Muscle of leg (tissue), 16 donors: ENCODE results near the gene RBBP8NL. TPM values are rescaled to one million over a fixed set of nuclear protein-coding genes. Genes with fewer than 3 reads are reported as not detected.

Source experiments
- DNase-seq: peaks from one replicate; pipeline ENCODE4 v3.0.0; 2013
- H3K27ac ChIP-seq: one replicate; pipeline ENCODE4 v1.5.1; 2013; ENCODE audit warnings: mild to moderate bottlenecking, low read length, control low read depth
- H3K27me3 ChIP-seq: one replicate; pipeline ENCODE4 v1.6.1; 2013; ENCODE audit warnings: low read length; ENCODE audit not compliant: control insufficient read depth, insufficient read depth
- H3K36me3 ChIP-seq: one replicate; pipeline ENCODE4 v1.6.1; 2013; ENCODE audit warnings: low read length; ENCODE audit not compliant: control insufficient read depth, insufficient read depth
- H3K4me1 ChIP-seq: one replicate; pipeline ENCODE4 v1.6.1; 2013; ENCODE audit warnings: low read length; ENCODE audit not compliant: control insufficient read depth, insufficient read depth
- H3K4me3 ChIP-seq: one replicate; pipeline ENCODE4 v1.5.1; 2013; ENCODE audit warnings: low read length, control low read depth
- H3K9me3 ChIP-seq: replicated peaks from 2 replicates; pipeline ENCODE4 v1.6.1; 2013; ENCODE audit warnings: low read depth, low read length; ENCODE audit not compliant: control insufficient read depth
- WGBS: methylation state at CpG from one replicate; pipeline ENCODE4 v1.1.5; 2013; ENCODE audit warnings: missing lambda C conversion rate; ENCODE audit not compliant: insufficient coverage; 5-methylcytosine and 5-hydroxymethylcytosine counted together
- long read RNA-seq, 11 donors: transcript quantifications; one replicate each; lab custom pipeline, GENCODE V29; 2026
- polyA plus RNA-seq, 8 donors: library from polyadenylated mRNA; unstranded; fragments of 120-200 nt; gene quantifications; one replicate each; pipeline versions ENCODE4 v1.2.1 to v1.2.3, GENCODE V29; 2013; ENCODE audit warnings: inconsistent platforms in 1 of 8, low replicate concordance in 1 of 8; ENCODE audit not compliant: insufficient read length in 8 of 8, insufficient read depth in 1 of 8
- total RNA-seq: library from RNA; stranded (reverse); fragments of 120-200 nt; gene quantifications from one replicate; pipeline ENCODE4 v1.2.4, GENCODE V29; 2013

The RBBP8NL gene
- total RNA-seq: not detected
- under 1 TPM in 5 of 8 donors, not detected in 3; 0.04 to 0.68 (median 0.11) TPM for polyA plus RNA-seq
- long read RNA-seq, donor 1: 0 reads
- long read RNA-seq, donor 2: 0 reads
- long read RNA-seq, donor 3: 0 reads
- long read RNA-seq, donor 4: 0 reads
- long read RNA-seq, donor 5: 0 reads
- long read RNA-seq, donor 6: 0 reads
- long read RNA-seq, donor 7: 0 reads
- long read RNA-seq, donor 8: 0 reads
- long read RNA-seq, donor 9: 0 reads
- long read RNA-seq, donor 10, partial matches to known transcripts: 8 of 17 reads
- long read RNA-seq, donor 10, other reads (novel, unspliced or antisense): 9 of 17 reads
- long read RNA-seq, donor 11: 0 reads

GRCh38 chr20:62427172-62428001, at the start of gene RBBP8NL:
RBBP8NL (minus strand) TSS chr20:62427539; CDS start chr20:62419647, 7,892 bp downstream.
- DNase-seq: no peak
- 62% methylated on average over 26 of the region's 28 CpGs for WGBS
- no peak within 1 kb of the TSS for H3K4me3 ChIP-seq
- H3K27me3 ChIP-seq: peaks cover 37% of the 10 kb centered on the region
- H3K9me3 ChIP-seq: no peaks in the 10 kb centered on the region
- peaks cover 13% of the 10 kb centered on the region for H3K4me1 ChIP-seq
- no peak within 1 kb of the TSS for H3K27ac ChIP-seq
- H3K36me3 ChIP-seq: no peaks in the 10 kb centered on the region

DNA sequence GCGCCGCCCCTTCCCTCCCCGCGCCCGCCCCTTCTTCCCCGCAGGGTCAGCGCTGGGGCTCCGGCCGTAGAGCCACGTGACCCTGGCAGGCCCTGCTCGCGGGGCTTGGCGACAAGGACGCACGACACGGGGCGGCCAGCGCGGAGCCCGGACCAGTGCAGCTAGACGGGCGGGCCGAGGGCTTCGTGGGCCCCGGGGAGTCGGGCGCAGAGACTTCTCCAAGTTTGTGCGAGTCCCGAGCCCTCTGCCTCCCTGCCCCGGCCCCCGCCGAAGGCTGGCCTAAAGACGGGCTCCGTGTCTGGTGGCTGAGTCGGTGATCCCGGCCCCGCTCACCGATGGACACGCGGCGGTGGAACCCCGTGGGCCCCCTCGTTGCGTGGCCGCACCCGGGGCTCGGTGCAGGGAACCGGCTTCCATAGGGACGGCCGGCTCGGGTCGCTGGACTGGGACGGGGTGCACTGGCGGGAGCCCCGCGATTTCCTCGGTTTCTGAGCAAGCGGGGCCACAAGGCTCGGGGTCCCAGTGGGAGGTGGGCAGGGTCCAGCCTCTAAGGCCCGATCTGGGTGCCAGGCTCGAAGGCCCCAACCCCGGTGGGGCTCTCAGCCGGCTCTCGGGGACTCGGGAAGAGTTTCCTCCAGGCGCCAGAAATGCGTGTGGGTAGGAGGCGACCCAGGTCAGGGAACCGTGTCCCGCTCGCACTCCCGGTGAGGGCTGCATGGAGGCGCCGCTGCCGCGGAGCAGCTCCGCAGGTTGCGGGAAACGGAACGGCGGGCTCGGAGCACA, 48.9 kb upstream of the RBBP8NL start:
- Histone ChIP-seq H3K27me3 (peaks cover 94% of the 10 kb centered on the region), H3K27ac (no peak overlapping the region), H3K9me3 (no peaks in the 10 kb centered on the region), H3K4me1 (peaks cover 11% of the 10 kb centered on the region), H3K4me3 (no peak overlapping the region), H3K36me3 (no peaks in the 10 kb centered on the region)
- under 1% methylated on average over 76 of the region's 82 CpGs for WGBS
- DNase-seq: peak; percentile 30

DNA sequence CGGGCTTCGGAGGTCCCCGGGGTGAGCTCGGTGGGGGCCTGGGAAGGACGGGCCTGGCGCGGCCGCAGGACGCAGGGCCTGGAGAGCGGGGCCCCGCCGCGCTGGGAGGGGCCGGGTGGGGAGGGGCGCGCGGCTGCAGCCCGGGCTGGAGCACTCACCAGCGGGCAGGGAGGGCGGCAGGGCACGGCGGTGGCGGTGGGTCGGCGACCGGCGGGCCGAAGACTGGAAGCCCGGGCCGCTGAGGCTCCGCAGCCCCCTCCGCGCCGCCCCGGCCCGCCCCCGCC, 48.4 kb upstream of the RBBP8NL start, which contains the start of gene GATA5:
Gene GATA5, minus strand, starts transcription at position 224 of the 284 bp plus-strand sequence. CDS start 474 bp downstream, outside the sequence.
- WGBS: under 1% methylated on average over 29 of the region's 37 CpGs
- H3K4me1 ChIP-seq: peaks cover 11% of the 10 kb centered on the region
- H3K4me3 ChIP-seq: no peak within 1 kb of the TSS
- no peak for DNase-seq
- peaks cover 93% of the 10 kb centered on the region for H3K27me3 ChIP-seq
- H3K27ac ChIP-seq: no peak within 1 kb of the TSS
- no peaks in the 10 kb centered on the region for H3K9me3 ChIP-seq
- H3K36me3 ChIP-seq: no peaks in the 10 kb centered on the region

DNA sequence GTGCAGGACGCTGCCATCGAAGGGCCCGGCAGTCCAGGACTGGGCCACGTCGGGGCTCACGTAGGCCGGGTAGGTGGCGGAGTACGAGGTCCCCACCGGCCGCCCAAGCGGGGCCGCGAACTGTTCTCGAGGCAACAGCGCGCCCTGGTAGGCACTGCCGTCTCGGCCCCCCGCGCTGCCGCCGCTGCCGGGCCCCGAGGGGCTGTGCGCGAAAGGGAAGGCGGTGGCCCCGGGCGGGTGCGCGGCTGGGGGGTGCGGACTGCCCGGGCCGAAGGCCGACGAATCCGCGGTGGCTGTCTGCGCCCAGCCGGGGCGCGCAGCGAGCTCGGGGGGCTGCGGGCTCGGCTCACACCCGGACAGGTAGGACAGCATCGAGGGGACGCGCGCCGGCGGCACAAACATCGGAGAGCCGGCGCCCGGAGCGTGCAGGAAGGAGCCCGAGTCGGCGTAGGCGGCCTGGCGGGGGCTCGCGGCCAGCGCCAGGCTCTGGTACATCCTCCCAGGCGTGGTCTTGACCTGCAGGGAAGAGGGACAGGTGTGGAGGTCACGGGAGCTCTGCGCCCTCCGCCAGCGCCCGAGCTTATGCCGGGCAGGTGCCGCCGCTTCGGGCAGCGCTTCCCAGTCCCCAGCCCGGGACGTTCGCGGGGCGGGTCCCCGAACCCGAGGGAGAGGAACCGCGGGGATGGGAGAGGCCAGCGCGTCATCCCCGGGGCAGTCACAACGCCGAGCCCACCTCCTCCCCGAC, 47.9 kb upstream of the RBBP8NL start:
- Histone ChIP-seq H3K4me3 (no peak overlapping the region), H3K27me3 (peaks cover 93% of the 10 kb centered on the region), H3K4me1 (peaks cover 11% of the 10 kb centered on the region), H3K27ac (no peak overlapping the region), H3K36me3 (no peaks in the 10 kb centered on the region), H3K9me3 (no peaks in the 10 kb centered on the region)
- DNase-seq: no peak
- WGBS: 2% methylated on average over 93 of the region's 93 CpGs

DNA sequence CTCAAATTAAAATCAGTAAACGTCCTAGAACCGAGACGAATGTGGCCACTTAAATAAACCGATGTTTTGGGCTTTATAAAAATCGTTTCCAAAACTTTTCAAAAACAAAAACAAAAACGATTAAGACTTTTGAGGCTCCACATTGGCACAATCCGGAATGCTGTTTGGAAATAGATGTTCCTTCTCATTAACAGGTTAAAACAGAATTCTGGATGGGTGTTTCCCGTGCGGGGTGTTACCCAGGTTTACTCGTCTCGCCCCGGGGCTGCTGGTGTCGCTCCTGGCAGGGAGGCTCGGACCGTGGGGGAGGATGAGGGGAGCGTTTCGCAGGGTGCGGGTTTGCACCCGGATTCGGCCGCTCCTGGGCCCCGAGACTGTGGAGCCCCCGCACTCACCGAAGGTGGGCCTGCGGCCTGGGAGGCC, 47.3 kb upstream of the RBBP8NL start:
- peaks cover 95% of the 10 kb centered on the region for H3K27me3 ChIP-seq
- no peak overlapping the region for H3K27ac ChIP-seq
- H3K4me3 ChIP-seq: no peak overlapping the region
- H3K9me3 ChIP-seq: no peaks in the 10 kb centered on the region
- WGBS: 6% methylated on average over 18 of the region's 25 CpGs
- H3K36me3 ChIP-seq: no peaks in the 10 kb centered on the region
- peaks cover 11% of the 10 kb centered on the region for H3K4me1 ChIP-seq
- DNase-seq: no peak

DNA sequence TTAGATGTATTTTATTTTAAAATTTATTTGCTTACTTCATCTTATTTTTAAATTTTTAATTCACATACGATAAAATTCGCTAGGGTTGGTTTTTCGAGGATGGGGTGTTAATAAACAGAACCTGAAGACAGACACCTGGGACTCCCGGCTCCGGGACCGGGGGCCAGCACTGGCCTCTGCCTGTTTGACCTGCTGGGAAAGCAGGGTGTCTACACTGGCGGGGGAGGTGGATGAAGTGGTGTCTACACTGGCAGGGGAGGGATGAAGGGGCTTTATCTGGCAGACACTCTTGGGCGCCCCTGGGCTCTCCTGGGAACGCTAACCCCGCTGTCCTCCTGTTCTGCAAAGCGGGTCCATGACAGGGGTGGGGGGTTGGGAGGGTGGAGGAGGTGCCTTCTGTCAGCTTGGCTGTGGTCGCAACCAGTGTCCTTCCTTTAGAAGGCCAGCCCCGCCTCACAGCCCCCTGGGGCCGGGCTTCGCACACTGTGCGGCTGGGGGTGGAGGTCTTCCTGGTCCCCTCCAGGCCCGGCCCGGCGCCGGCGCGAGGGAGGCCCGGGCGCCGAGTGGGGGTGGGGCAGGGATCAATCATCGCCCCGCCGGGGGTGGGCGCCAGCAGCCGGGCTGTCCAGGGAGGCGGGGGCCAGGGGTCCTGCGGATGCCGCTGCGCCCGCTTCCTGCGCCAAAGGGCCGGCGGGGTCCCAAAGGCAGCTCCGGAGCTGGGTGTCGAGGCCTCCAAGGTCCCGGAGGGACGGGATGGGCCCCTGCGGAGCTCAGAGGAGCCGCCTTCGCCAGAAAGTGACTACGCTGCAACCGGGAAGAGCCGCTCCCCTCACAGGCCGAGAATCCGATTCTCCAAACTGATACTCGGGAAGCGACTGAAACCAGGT, 46.6 kb upstream of the RBBP8NL start:
- WGBS: 9% methylated on average over 37 of the region's 52 CpGs
- Histone ChIP-seq H3K27me3 (peaks cover 95% of the 10 kb centered on the region), H3K27ac (no peak overlapping the region), H3K9me3 (no peaks in the 10 kb centered on the region), H3K4me3 (no peak overlapping the region), H3K36me3 (no peaks in the 10 kb centered on the region), H3K4me1 (peaks cover 11% of the 10 kb centered on the region)
- DNase-seq: no peak

DNA sequence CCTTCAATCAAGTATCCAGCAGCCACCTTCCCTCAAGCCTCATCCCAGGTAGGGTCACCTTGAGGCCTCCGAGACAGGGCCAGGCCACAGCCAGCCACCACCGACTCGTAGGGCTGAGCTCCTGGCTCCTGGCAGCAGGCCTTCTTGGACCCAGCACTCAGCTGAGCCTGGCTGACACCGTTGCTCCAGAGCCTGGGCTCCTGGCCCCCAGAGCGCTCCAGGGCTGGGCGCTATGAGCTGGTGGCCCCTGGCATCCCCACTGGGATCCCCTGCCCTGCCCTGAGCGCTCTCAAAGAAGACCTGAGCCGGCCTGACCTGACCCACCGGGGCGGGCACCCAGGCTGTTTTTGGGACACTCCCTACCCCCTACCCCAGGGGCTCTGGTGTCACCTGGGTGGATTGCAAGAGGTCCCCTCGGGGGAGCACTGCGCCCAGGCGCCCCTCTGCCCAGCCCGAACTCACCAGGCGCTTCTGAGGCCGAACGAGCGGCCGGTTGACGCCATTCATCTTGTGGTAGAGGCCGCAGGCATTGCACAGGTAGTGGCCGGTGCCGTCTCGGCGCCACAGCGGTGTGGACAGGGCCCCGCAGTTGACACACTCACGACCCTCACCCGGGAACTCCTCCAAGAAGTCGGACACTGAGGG, 45.7 kb upstream of the RBBP8NL start:
- H3K36me3 ChIP-seq: no peaks in the 10 kb centered on the region
- H3K27me3 ChIP-seq: peaks cover 95% of the 10 kb centered on the region
- no peak overlapping the region for H3K27ac ChIP-seq
- DNase-seq: no peak
- WGBS: 69% methylated on average over 26 of the region's 30 CpGs
- no peaks in the 10 kb centered on the region for H3K9me3 ChIP-seq
- H3K4me3 ChIP-seq: no peak overlapping the region
- H3K4me1 ChIP-seq: peaks cover 11% of the 10 kb centered on the region

DNA sequence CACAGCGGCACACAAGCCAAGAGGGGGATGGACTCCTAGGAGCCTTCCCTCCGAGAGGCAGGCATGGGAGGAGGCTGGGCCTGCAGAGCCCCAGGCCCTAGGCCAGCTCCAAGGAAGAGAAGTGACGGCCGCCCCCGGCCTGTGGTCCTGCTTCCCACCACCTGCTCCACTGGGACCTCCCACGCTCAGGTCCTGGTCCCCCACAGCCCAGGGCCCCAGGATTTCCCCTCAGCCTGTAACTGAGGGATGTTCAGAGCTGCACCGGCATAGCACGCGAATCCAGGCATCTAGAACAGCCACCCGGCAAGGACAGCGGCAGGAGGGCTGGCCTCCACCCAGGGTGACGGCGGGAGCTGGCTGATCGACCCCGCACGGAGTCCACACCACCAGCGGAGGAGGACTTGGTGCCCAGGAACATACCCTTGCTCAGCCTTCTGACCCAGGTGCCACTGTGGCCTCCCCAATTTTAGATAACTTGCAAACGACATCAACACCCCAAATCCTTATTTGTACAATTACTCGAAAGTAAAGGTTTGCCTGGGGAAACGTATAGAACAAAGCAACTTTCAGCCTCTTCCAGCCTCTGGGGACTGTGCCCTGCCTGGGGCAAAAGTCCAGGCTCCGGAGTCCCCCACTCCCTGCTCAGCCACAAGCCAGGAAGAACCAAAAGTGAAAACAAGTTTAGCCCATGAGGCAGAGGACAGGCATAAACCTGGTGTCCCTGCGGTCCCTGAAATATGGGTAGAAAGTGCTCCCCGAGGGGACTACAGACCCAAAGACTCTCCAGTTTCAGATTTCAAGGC, 45.0 kb upstream of the RBBP8NL start:
- no peak overlapping the region for H3K4me3 ChIP-seq
- DNase-seq: no peak
- H3K9me3 ChIP-seq: no peaks in the 10 kb centered on the region
- no peak overlapping the region for H3K27ac ChIP-seq
- H3K4me1 ChIP-seq: peaks cover 11% of the 10 kb centered on the region
- 71% methylated on average over 20 of the region's 23 CpGs for WGBS
- peaks cover 93% of the 10 kb centered on the region for H3K27me3 ChIP-seq
- H3K36me3 ChIP-seq: no peaks in the 10 kb centered on the region
